Colonic mucosa (tissue), 4 donors: Measurements from ENCODE around the gene SIX6. TPM values are rescaled to one million over a fixed set of nuclear protein-coding genes. Genes with fewer than 3 reads are reported as not detected.

ENCODE experiments used
- DNase-seq: peaks from one replicate; pipeline ENCODE4 v3.0.0-alpha.2; 2020
- H3K27ac ChIP-seq: fragments of 200-600 bp; one replicate; pipeline ENCODE4 v1.8.0; 2021
- H3K27me3 ChIP-seq: fragments of 200-600 bp; one replicate; pipeline ENCODE4 v1.8.0; 2021
- H3K36me3 ChIP-seq: fragments of 200-600 bp; one replicate; pipeline ENCODE4 v1.8.0; 2021
- H3K4me1 ChIP-seq: fragments of 200-600 bp; one replicate; pipeline ENCODE4 v1.8.0; 2021; ENCODE audit warnings: mild to moderate bottlenecking
- H3K4me3 ChIP-seq: fragments of 200-600 bp; one replicate; pipeline ENCODE4 v1.8.0; 2021
- H3K9ac ChIP-seq, 2 donors: one replicate each; pipeline ENCODE4 v1.7.0; 2013; ENCODE audit warnings: control low read depth in 2 of 2, low read depth in 2 of 2, low read length in 2 of 2
- H3K9me3 ChIP-seq: fragments of 200-600 bp; one replicate; pipeline ENCODE4 v1.8.0; 2021
- intact Hi-C: fragments of 100-400 bp; cut with DNase I; formaldehyde crosslinking; loops from one replicate; pipeline ENCODE4 v1.14.1; 2022
- total RNA-seq, 2 donors: library from RNA; stranded (reverse); fragmentation: NEBNext Ultra II Directional in 1 of 2; extraction: Animal tissue kit (Norgen Biotek cat#: 25700) in 1 of 2; gene quantifications; one replicate each; pipeline ENCODE4 v1.2.1, GENCODE V29; 2021
- TF ChIP-seq, protein P1 (sequence below): fragments of 200-600 bp; IDR thresholded peaks from one replicate; pipeline ENCODE4 v1.8.0; 2022; ENCODE audit warnings: antibody characterized with exemption, mild to moderate bottlenecking
- donor health status: healthy.
- donor health status: DM: no; HTN: no; CAD: no.
- donor health status: DM: no; HTN: no; CAD: no.

The SIX6 gene
- total RNA-seq, 2 donors from 2014 or later, result not detected

GRCh38 chr14:60506010-60506409, 2.9 kb upstream of the SIX6 start:
- H3K4me1 ChIP-seq, result no peaks in the 10 kb centered on the region
- no peak overlapping the region for H3K27ac ChIP-seq
- H3K27me3 ChIP-seq, result peaks cover 64% of the 10 kb centered on the region
- no peak overlapping the region for H3K4me3 ChIP-seq
- H3K36me3 ChIP-seq, result no peaks in the 10 kb centered on the region
- H3K9ac ChIP-seq, result no peak overlapping the region
- H3K9me3 ChIP-seq, result no peaks in the 10 kb centered on the region
- no peak for DNase-seq
- TF ChIP-seq, protein P1, sequence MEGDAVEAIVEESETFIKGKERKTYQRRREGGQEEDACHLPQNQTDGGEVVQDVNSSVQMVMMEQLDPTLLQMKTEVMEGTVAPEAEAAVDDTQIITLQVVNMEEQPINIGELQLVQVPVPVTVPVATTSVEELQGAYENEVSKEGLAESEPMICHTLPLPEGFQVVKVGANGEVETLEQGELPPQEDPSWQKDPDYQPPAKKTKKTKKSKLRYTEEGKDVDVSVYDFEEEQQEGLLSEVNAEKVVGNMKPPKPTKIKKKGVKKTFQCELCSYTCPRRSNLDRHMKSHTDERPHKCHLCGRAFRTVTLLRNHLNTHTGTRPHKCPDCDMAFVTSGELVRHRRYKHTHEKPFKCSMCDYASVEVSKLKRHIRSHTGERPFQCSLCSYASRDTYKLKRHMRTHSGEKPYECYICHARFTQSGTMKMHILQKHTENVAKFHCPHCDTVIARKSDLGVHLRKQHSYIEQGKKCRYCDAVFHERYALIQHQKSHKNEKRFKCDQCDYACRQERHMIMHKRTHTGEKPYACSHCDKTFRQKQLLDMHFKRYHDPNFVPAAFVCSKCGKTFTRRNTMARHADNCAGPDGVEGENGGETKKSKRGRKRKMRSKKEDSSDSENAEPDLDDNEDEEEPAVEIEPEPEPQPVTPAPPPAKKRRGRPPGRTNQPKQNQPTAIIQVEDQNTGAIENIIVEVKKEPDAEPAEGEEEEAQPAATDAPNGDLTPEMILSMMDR, result no peak
- intact Hi-C loops, result no loop called here

DNA sequence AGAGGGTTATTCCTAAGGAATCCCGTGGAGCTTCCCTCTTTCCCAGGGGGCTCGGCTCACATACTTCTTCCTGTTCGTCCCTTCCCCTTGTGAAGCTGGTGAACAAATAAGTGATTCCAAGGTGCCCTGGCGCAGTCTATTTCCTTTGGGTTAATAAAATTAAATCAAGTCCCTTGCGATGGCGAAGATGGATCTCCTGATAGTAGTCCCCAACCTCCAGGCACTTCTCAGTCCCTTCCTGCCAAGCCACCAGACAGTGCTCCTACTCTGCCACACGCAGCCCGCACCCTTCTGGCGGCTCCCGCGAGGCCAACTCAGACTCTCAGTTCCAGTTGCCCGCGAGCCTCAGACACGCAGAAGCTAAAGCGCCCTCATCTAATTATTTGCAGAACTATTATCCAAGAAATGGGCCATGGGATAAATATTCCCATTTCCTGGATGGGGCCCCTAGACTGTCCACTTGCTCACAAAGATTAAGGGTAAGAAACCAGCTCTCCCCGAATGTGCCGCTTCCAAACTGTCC, 2.4 kb upstream of the SIX6 start:
- intact Hi-C loops, result no loop called here

GRCh38 chr14:60506985-60507829, 1.7 kb upstream of the SIX6 start:
- Histone ChIP-seq H3K36me3 (no peaks in the 10 kb centered on the region), H3K27me3 (peaks cover 76% of the 10 kb centered on the region), H3K4me3 (no peak overlapping the region), H3K9me3 (no peaks in the 10 kb centered on the region), H3K4me1 (no peaks in the 10 kb centered on the region), H3K9ac (no peak overlapping the region), H3K27ac (no peak overlapping the region)
- intact Hi-C loops, result no loop called here
- DNase-seq, result no peak
- TF ChIP-seq, protein P1, result no peak

More for the DNA sequence above, 2.4 kb upstream of the SIX6 start:
- H3K27ac ChIP-seq, result no peak overlapping the region
- H3K27me3 ChIP-seq, result peaks cover 69% of the 10 kb centered on the region
- H3K9ac ChIP-seq, result no peak overlapping the region
- H3K9me3 ChIP-seq, result no peaks in the 10 kb centered on the region
- no peak for DNase-seq
- H3K4me1 ChIP-seq, result no peaks in the 10 kb centered on the region
- TF ChIP-seq, protein P1, result no peak
- no peaks in the 10 kb centered on the region for H3K36me3 ChIP-seq
- H3K4me3 ChIP-seq, result no peak overlapping the region

GRCh38 chr14:60508363-60508706, 611 bp upstream of the SIX6 start:
- no peaks in the 10 kb centered on the region for H3K36me3 ChIP-seq
- H3K9ac ChIP-seq, result no peak overlapping the region
- intact Hi-C loops, result no loop called here
- no peaks in the 10 kb centered on the region for H3K4me1 ChIP-seq
- no peak overlapping the region for H3K4me3 ChIP-seq
- DNase-seq, result no peak
- peaks cover 87% of the 10 kb centered on the region for H3K27me3 ChIP-seq
- H3K27ac ChIP-seq, result no peak overlapping the region
- H3K9me3 ChIP-seq, result no peaks in the 10 kb centered on the region
- TF ChIP-seq, protein P1, result no peak

DNA sequence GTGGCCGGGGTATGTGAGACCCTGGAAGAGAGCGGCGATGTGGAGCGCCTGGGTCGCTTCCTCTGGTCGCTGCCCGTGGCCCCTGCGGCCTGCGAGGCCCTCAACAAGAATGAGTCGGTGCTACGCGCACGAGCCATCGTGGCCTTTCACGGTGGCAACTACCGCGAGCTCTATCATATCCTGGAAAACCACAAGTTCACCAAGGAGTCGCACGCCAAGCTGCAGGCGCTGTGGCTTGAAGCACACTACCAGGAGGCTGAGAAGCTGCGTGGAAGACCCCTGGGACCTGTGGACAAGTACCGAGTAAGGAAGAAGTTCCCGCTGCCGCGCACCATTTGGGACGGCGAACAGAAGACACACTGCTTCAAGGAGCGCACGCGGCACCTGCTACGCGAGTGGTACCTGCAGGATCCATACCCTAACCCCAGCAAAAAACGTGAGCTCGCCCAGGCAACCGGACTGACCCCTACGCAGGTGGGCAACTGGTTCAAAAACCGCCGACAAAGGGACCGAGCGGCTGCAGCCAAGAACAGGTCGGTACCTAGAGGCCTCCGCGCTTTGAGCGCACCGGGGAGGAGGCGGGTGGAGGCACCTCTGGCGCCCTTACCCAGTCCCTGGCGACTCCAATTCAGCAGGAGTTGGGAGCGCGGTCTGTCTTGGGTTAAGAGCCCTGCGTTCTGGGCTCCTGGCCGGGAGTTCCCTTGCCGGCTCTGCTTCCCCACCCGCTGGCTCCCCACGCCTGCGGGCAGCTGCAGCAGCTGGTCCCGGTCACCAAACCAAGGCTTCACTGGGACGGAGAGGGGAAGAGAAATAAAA, 700 bp downstream of the SIX6 start:
- Histone ChIP-seq H3K27ac (no peak overlapping the region), H3K9me3 (no peaks in the 10 kb centered on the region)

More for the DNA sequence above, 700 bp downstream of the SIX6 start:
- DNase-seq, result no peak
- Histone ChIP-seq H3K9ac (no peak overlapping the region), H3K4me3 (no peak overlapping the region), H3K27me3 (peaks cover 97% of the 10 kb centered on the region), H3K36me3 (no peaks in the 10 kb centered on the region), H3K4me1 (no peaks in the 10 kb centered on the region)
- TF ChIP-seq, protein P1, result no peak
- intact Hi-C loops, result no loop called here
